ENCODE measurements around the gene MYADML2.
"Not testable (repeated sequence)": the region's sequence is repeated elsewhere in the genome, so short reads cannot be mapped to it uniquely, and the experiment has no call there.

The MYADML2 gene

DNA sequence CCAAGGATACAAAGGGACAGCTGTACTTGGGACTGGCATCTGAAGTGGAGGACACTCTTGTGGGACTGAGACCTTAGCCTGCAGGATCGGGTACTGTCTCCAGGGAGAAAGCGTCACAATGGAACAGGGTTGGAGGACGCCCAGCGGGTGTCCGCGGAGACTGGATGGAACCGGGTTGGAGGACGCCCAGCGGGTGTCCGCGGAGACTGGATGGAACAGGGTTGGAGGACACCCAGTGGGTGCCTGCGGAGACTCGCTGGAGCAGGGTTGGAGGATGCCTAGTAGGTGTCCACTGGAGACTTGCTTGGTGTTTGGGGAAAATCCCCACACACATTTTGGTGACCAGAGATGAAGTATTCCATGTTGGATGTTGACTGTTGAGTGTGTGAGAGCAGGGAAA, at the start of gene MYADML2:
TSS of gene MYADML2 (minus strand) at position 45 of the 400 bp plus-strand sequence. CDS start 5,492 bp downstream, outside the sequence.
- no peak for DNase-seq (ENCODE audit: low read depth in 2 of 2)

GRCh38 chr17:81996232-81996756, 49.3 kb upstream of the MYADML2 start:
- DNase-seq (ENCODE audit: low read depth in 2 of 2): no peak

- no peak for DNase-seq (ENCODE audit: low read depth in 2 of 2)
Observed at GRCh38 chr17:81995463-81996231, 48.6 kb upstream of the MYADML2 start.

GRCh38 chr17:81994593-81995462, 47.8 kb upstream of the MYADML2 start:
- DNase-seq (ENCODE audit: low read depth in 2 of 2): no peak

- DNase-seq (ENCODE audit: low read depth in 2 of 2): no peak
Observed at GRCh38 chr17:81993729-81994592, 46.9 kb upstream of the MYADML2 start.

- DNase-seq (ENCODE audit: low read depth in 2 of 2): no peak
Observed at GRCh38 chr17:81992306-81993102, 45.5 kb upstream of the MYADML2 start.

DNA sequence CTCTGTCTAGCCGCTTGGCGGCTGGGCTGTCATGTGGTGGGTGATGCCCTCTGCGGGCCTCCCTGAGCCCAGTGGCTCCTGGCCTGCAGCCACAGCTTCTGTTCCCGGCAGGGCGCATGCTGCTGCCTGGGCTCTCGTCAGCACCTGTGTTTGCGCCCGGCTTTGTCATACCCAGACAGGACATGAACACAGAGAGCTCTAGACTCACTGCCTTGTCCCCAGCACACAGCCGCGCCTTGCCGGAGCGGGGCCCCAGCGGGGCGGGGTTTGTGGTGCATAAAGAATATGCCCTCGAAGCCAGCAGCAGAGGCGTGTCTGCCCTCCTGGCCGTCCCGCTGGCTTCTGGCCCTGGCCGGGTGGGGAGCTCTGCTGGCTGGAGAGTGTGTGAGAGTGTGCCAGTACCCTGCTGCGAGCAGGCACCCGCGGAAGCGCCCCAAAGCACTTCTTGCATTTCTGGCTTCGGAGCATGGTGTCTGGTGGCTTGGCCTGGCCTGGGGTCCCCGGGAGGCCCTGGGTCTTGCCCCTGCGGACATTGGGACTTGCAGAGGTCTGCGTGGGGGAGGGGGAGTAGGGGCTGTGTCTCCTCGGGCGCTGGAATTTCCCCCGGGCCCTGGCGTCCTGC, 44.8 kb upstream of the MYADML2 start:
- no peak for DNase-seq (ENCODE audit: low read depth in 2 of 2)

DNA sequence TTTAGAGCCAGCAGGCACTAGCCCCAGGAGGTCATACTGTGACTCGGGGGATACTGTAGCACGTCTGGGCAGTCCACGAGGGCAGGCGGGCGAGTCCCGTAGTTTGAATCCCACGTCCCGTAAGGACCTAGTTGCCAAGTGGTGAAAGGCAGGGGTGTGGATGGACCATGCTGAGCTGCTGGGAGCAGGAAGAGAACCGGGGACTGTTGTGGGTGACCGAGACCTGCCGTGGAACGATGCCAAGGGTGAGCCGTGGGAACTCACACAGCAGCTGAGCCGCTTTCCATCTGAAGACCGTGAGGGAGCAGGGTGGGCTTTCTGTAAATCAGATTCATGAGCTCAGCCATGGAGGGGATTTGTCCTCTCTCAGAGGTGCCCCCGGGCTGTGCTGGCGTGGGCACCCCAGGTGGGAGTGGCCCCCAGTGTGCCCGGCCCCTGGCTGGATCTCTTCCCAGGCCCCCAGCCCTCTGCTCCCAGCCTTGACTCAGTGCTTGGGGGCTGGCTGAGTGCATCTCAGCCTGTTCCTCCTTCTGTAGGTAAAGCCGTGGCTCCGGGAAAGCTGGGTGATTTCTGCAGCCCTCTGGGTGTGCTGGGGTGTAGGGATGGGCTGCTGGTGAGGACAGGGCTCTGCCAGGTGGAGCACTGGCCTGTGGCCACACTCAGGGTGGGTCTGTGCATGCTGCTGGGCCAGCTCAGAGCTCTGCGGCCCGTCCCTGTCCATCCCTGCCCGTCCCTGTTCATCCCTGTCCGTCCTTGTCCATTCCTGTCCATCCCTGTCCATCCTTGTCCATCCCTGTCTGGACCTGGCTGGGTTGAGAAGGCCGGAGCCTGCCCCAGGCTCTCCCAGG, 44.0 kb upstream of the MYADML2 start:
- no peak for DNase-seq (ENCODE audit: low read depth in 2 of 2)

DNA sequence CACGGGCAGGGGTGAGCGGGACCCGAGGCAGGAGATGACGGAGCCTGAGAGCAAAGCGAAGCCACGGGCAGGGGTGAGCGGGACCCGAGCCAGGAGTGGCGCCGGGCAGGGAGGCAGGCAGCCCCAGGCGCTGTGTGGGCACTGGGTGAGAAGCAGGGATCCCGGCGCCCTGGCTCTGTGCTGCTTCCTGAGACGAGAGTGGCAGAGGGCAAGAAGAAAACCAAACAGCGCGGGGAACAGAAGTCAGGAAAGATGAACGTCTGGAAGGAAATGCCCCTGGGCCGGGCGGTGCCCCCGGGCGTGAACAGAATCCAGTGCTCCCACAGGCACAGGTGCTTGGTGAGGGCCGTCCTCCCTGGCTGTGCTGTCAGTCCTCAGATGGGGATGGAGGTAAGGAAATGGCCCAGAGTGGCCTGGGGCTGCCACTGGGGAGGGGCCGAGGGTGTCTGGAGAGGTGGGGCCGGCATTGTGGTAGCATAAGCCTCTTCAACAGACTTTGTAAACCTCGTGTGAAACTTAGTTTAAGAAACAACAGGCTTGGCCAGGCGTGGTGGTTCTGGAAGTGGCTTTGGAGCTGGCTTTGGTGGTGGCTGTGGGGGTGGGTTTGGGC, 40.2 kb upstream of the MYADML2 start:
- no peak for DNase-seq (ENCODE audit: low read depth in 2 of 2)

DNA sequence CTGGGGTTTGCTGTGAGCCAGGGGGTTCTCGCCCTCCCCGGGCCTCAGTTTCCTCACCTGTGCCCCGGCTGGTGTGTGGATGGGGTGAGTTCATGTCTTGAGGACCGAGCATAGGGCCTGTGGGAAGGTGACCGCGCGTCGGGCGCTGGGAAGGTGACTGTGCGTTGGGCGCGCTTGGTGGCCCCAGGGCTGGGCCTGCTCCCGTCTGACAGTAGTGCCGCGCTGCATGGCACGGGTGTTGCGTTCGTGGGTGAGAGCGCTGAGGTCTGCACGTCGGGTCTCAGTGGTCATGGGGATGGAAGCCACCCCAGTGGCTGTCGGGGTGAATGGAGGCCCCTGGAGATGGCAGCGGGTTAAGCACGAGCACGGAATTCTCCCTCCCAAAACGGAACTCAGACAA, 39.6 kb upstream of the MYADML2 start:
- no peak for DNase-seq (ENCODE audit: low read depth in 2 of 2)

DNA sequence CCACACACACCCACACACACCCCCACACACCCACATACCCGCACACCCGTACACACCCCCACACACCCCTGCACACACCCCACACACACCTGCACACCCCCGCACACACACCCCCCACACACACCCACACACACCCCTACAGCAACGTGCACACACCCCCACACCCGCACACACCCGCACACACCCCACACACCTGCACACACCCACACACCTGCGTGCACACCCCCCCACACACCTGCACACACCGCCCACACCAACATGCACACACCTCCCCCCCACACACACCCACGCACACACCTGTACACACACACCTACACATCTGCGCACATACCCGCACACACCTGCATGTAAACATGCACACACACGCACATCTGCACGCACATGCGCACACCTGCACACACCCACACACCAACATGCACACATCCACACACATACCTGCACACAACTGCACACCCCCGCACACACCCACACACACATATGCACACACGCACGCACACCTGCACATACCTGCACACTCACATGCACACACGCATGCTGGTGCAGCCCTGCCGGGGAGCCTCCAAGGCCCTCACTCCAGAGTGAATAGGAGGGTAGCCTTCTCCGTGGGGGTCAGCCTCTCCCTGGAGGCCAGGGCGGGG, 37.9 kb upstream of the MYADML2 start:
- no peak for DNase-seq (ENCODE audit: low read depth in 2 of 2)

DNA sequence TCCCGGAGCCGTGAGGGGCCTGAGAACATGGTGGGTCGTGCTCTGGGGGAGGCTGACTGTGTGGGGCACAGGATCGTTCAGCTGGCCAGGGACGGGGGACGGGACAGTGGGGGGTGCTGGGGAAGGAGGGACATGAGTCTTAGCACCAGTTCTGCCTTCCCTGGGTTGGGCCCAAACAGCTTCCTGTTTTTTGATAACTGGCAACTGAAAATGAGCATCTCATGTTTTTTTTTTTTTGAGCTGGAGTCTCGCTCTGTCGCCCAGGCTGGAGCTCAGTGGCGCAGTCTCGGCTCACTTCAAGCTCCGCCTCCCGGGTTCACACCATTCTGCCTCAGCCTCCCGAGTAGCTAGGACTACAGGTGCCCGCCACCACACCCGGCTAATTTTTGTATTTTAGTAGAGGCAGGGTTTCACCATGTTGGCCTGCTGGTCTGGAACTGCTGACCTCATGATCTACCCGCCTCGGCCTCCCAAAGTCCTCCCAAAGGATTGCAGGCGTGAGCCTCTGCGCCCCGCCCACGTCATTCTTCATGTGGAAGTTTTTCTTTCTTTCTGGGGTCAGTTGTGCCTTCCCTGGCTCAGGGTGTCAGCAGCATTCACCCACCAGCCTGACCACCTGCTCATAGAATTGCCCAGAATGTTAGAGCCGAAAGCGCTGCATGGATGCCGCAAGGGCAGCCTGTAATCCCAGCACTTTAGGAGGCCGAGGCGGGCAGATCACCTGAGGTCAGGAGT, 36.8 kb upstream of the MYADML2 start:
- no peak for DNase-seq (ENCODE audit: low read depth in 2 of 2)

DNA sequence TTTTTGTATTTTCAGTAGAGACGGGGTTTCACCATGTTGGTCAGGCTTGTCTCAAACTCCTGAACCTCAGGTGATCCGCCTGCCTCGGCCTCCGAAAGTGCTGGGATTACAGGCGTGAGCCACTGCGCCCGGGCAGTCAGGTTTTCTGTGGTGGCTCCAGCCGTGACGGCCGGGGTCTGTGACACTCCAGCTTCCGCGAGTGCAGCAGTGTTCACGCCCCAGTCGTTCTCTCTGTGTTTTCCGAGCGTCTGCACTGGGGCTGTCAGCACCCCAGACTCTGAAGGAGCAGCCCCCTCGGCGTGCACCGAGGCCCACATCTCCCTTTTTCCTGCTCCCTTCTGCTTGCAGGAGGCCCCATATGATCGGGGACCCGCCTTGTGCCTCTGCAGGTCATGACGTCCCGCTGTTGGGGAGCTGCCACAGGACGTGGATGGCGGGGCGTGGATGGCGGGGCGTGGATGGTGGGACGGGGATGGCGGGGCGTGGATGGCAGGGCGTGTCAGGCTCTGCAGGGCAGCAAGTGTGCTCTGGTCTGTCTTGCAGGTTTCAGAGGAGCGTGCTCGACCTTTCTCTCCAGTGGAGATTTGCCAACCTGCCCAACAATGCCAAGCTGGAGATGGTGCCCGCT, 36.1 kb upstream of the MYADML2 start:
- no peak for DNase-seq (ENCODE audit: low read depth in 2 of 2)

GRCh38 chr17:81981511-81981910, 34.5 kb upstream of the MYADML2 start:
- DNase-seq (ENCODE audit: low read depth in 2 of 2): not testable (repeated sequence)

GRCh38 chr17:81980707-81981343, 33.8 kb upstream of the MYADML2 start:
- DNase-seq (ENCODE audit: low read depth in 2 of 2): no peak

- DNase-seq (ENCODE audit: low read depth in 2 of 2): no peak
Observed at GRCh38 chr17:81980122-81980521, 33.1 kb upstream of the MYADML2 start.
